ENCODE results near the gene MMRN2.
"Not testable (repeated sequence)": the region's sequence is repeated elsewhere in the genome, so short reads cannot be mapped to it uniquely, and the experiment has no call there.

MMRN2 gene

DNA sequence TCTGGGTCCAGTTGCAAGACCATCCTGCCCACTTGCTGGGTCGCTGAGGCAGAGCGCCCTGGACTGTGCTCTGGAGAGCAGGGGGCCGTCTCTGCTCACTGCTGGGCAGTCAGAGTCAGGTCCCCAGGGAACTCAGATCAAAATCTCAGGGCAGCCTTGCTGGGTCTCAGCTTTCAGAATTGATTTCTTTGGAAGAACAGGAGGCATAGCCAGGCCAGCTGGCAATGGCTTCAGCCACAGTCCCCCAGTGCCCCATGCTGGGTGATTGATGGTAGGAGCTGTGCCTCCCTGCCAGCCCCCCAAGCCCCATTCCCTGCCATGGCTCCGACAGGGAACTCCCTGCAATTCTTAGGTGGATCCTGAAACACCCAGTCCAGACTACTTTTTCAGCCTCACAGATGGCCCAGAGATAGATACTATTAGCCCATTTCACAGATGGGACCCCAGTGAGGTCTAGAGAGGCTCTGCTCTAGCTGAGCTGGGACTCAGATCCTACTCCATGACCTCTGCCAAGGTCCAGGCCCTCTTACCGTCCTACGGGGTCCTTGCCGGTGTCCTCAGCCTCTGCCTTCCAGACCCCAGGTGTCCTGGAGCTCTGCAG lies 467 bp downstream of the MMRN2 start:
- no peak for DNase-seq

DNA sequence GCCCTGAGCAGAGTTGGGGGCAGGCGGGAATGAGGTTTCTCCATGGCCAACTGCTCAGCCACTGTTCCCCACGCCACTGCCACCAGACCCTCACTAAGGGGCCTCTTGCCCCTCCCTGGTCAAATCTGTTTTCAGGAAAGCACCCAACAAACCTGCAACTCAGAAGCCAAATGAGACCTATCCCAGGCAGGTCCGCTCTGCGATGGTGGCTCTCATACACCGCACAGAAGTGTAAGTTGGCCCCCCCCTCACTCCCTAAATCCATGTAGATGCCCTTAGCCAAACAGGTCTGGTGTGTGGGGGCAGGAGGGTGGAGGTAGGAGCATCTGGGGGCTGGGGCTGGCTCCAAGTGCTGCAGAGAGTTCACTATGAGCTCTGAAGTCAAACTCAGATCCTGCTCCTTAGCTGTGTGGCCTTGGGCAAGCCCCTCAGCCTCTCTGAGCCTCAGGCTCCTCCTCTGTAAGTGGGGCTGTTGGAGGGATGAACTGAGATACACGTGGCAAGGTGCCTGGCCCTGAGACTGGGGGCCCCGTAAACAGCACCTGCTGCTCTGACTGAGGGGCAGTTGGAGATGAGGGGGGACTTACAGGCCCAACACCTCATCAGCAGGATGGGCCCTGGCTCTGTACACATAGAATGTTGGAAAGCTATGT lies 1.1 kb downstream of the MMRN2 start:
- no peak for DNase-seq

DNA sequence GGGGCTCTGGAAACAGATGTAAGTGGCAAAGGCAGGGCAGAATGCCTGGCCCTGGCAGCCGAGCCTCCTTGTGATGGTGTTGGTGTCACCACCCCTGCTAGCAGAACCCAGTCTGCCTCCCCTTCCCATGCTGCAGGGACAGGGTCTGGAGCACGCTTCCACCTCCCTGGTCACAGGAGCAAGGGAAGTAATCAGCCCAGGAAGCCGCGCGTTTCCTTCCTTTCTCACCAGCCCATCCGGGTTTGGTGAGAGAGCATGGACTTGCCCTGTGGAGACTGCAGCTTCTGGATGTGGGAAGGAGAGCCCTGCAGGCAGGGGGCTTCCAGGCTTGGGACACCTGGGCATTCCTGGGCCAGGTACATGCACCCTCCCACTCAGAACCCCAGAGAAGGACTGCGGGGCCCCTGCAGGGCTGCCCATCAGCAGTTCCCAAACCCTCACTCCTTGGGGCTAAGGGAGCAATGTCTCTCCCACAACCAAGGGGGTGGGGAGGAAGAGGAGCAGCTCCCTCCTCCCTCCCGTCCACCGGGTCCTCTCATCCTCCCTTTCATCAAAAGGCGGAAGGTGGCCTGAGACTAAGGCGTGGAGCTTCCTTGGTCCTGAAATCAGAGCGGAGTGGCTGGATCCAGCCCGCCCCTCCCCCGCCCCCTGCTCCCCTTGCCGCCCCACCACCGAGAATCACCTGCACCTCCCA lies 1.8 kb downstream of the MMRN2 start:
- DNase-seq = no peak

DNA sequence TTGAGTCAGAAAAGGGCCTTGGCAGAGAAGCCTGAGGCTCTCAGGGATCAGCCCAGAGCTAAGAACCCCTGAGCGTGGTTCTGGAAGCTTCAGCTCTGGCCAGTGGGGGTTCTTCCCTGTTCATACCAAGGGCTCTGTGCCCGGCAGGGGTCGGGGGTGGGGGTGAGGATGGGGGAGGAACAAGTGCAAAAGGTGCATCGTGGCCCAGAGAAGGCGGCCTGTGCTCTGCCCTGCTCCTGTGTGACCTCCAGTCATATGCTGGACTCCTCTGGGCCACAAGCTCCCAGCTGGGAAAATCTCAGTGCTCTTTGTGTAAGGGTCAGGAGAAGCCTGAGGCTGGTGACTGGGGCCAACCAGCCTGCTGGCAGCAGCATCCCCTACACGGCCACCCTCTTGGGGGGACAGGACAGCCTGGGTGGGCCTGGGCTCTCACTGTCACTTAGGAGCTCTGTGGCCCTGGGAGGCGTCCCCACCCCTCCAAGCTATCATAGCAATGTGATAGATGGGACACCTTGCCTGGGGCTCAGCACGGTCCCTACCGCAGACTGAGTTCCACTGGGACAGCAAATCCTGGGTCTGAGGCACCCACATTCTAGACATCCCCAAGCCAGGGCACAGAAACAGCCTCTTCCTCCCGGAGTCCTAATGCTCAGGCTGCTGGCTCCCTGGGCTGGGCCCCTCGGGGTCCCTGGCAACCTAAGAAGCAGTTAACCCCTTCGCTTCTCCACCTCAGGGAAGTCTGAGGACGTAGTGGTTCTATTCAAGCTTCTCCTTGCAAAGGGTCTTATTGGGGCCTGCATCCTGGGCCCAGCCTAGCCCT lies 2.5 kb downstream of the MMRN2 start:
- no peak for DNase-seq

DNA sequence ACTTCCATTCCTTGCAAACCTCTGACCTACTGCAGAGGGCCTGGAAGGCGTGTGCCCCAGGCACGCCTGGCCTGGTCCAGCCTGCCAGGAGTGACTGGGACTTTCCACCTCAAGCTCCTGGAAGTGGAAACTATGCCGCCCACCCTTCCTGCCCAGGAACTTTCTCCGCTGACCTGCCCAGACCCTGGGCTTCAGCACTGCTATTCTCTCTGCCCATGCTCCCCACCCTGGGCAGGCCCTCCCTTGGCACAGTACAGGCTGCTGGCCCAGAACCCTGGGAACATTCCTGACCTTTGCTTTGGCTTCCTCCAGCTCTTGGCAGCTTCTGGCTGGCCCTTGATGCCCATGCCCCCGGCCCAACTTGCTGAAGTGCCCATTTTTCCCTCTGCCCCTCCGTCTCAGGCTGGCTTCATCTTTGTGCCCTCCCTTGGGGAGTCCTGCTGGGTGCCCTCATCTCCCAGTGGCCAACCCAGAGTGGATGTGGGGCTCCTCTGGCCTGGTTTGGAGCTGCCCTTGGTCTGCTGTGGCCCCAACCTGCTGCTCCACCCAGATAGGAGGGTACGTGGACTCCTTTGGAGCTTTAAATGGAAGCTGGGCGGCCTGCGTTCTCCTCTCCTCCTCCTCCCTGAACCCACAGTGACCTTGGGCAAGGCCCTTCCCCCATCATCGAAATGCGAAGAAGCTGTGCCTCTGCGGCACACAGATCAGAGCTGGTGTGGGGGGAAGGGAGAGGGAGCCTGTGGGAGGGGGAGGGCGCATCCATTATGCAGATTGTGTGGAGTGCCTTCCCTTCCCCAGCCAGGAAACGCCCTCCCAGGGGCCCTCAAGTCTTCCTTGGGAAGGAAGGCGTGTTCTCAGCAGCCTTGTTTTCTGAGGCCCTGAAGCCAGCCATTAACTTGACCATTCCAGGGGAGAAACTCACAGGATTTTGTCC lies 3.4 kb downstream of the MMRN2 start:
- DNase-seq = no peak

DNA sequence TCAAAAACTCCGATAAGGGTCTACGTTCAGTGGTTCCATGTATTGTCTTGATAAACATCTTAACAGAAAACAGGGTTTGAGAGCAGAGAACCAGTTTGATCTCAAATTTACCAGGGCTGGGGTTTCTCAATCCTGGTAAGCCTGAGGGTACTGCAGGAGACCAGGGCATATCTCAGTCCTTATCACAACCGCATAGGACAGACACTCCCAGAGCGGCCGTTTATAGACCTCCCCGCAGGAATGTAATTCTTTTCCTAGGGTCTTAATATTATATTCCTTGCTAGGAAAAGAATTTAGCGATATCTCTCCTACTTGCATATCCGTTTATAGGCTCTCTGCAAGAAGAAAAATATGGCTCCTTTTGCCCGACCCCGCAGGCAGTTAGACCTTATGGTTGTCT lies 4.7 kb downstream of the MMRN2 start:
- DNase-seq = not testable (repeated sequence)

DNA sequence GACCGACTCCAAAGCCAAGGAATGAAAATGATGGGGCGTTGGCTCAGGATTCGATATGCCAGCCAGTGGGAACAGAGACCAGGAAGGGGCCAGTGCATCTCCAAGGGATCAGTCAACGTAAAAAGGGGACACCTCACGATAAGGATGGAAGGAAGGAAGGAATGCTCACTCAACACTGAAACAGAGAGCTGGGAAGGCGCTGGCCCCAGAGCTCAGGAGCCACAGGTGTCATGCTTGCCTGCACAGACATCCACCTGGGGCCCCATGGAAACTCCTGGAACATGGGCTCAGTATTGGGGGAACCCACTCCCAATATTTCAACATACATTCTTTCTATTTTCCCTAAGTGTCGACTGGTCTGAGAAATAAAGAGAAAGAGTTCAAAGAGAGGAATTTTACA lies 5.3 kb downstream of the MMRN2 start:
- no peak for DNase-seq

DNA sequence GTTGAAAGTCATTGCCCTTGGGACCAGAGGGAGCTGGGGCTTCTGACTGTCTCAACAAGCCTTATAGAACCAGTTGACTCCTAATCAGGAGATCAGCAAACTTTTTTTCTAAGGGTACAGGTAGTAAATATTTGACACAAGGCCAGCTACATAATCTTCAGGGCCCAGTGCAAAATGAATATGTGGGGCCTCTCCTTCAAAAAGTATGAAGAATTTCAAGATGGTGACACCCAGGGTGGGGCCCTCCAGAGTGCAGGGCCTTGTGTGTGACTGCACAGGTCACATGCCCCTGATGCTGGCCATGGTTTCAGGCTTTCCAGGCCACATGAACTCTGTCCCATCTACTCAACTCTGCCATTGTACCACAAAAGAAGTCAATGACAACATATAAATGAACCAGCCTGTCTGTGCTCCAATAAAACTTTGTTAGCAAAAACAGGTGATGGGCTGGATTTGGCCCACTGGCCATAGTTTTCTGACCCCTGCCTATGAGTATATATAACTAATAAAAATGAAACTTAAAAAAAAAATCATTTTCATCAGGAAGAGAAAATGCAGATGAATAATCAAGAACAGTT lies 6.1 kb downstream of the MMRN2 start:
- no peak for DNase-seq

DNA sequence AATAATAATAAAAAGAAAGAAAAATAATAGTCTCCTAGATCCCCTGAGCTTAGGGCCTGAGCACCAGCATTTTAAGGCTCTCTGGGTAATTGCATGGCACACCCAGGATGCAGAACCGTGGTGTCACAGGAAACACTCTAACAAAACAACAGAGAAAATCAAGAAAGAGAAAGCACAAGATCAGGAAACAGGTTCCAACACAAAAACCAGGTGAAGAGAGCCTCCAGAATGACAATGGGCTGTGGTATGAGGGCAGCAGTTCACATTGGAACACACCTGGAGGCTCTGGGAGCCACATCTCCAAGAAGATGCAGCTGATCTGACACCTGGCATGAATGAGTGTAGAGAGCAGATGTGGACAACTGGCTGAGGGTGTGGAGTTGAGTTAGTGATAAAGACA lies 7.1 kb downstream of the MMRN2 start:
- DNase-seq = no peak

DNA sequence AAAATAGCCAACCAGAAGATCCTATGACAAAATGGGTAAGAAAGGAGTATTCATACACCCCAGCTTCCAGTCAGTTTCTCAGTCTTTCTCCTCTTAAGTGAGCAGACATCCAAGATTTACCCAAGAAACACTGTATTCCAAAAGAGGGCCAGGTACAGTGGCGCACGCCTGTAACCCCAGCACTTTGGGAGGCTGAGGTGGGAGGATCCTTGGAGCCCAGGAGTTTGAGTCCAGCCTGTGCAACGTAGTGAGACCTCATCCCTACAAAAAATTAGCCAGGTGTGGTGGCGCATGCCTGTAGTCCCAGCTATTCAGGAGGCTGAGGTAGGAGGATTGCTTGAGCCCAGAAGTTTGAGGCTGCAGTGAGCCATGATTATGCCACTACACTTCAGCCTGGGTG lies 9.6 kb downstream of the MMRN2 start:
- not testable (repeated sequence) for DNase-seq

DNA sequence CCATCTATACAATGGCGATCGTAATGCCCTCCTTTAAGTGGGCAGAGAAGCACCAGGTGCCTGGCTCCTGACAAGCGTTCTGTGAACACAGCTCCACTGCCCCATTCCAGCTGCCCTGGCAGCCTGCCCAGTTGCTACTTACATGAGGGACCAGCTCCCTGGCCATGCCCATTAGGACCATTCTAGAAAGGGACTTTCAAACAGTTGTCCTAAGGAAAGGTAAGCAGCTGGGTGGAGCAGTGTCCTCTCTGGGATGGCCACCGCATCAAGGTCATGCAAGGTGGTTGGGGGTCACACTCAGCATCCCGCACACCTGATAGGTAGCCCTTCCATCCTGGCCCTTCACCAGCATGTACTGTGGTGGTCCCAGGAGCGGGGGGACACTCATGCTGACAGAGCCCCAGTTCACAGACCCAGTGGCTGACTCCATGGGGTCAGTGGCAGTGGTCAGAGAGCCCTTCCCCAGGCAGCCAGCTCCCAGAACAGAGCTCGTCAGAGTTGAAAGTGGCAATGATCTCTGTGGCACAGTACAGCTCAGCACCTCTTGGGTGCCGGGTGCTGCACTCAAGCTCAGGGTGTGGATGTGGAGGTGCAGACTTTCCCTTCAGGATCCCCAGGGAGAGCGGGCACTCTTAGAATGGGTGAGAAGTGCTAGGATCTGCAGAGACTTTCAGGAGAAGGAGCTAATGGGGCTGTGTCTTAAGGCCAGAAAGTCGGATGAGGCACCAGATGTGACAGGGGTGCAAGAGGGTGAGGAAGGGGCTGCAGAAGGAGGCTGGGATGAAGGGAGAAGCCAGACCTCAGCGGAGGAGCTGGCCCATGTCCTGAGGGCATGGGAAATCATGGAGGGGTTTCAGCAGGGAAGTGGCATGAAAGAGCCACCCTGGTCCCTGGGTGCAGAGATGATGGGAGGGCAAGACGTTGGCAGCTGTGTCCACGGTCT lies 10.9 kb downstream of the MMRN2 start:
- DNase-seq = no peak

DNA sequence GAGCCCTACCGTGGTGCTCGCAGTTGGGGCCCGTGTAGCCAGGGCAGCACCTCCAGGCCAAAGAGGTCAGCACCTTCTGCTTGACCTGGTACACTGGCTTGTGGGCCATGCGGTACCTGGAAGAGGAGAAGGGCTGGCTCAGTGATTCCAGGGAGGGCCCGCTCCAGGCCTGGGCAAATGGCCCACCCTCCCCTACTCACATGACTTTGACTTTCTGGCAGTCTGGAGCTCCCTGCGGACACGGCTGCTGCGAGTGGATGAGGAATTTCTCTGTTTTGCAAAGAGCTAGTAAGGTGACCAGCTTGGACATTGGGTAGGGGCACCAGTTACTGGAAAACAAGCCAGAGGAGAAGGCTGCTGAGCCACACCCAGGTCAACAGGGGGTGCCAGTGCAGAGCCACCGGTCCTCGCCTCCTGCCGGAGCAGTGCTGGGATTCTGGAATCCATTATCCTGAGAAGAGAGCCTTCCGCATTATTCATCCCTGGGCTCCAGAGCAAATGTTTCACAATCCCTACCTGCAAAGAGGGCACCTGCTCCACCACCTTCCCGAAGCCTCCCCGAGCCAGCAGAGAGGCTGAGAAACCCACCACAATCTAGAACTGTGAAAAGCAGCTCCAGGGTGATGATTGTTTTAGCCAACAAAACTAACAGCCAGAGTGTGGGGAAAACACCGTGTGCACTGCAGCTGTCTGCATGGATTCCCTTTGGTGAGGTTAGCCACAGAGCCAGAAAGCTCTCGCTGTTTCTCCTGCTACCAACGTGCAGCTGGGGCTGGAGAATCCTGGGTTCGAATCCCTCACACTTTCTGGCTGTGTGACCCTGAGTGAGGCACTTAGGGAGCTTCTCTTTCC lies 11.8 kb downstream of the MMRN2 start:
- DNase-seq = no peak

DNA sequence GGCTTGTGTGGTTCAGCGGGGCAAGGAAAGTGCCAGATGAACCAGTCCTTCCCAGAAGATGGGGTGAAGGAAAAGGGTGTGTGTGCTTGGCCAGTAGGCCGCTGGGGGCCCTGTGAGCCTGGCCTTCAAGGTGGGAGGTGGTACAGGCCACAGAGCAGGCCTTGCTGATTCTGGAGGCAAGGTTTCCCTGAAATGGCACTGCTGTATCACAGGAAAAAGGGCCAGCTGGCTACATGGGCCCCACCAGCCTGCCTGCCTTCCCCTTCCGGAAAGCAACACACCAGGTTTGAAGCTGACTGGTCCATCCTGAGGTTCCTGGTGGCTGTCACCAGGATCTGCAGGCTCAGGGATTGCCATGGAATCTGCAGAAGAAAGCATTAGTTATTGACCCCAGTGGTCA lies 12.5 kb downstream of the MMRN2 start:
- DNase-seq = no peak

DNA sequence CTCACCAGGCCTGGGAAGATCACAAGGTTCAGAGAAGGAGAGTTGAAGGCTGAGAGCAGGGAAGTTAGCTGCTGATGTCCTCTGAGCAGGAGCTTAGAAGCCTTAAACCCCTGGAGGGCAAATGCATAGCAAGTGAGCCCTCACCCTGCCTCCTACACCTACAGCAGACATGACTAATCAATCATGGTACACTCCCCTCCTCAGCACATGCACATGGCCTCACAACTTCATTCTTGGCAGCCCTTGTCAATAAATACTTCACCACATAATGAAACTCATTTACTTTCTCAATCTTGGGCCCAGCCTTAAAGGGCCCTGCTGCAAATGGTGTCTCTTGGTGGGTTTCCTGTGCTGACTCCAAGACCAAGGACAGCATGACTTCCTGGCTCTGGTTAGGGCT lies 12.9 kb downstream of the MMRN2 start:
- DNase-seq = no peak

DNA sequence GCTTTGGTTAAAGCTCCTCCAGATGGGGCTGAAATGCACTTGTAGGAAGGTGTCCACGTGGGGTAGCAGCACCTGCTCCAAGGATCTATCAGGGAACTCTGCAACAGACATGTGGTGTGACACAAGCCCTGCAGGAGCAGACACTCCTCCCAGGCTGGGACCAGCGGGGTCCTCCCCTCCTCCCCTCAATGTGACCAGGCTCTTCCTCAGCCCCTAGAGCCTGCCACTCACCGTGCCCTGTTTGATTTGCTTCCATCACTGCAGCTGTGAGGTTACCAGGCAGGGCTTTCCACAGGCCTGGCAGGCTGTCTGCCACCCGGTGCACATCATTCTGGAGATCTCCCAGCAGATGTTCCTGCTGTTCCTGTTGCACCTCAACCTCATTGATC lies 13.4 kb downstream of the MMRN2 start:
- DNase-seq = no peak

DNA sequence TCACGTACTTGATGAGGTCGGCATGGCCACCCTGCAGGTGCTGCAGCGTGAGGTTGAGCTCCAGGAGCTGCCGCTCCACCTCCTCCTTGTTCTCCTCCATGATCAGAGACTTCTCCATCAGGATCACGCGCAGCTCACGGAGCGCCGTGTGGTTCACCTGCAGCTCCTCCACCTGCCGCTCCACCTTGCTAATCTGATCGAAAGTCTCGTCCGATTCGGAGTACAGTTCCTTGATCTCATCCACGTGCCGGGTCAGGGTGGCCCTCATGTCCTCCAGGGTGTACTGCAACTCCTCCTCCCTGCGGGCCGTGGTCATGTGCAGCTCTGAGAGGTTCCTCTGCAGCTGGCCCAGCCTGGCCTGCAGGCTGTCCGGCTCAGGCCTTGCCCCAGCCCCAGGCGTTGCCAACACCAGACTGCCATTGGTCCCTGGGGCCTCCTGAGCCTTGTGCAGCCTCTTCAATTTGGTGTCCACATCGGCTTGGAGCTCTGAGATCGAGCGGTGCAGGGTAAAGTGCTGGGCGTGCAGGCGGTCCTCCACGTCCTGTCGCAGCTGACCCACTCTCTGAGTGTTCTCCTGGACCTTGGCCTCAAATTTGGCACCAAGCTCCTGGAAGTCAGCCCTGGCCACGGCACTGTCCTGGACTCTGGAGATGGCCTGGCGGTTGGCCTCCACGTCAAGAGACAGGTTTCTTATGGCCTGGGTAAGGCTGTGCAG lies 13.9 kb downstream of the MMRN2 start:
- DNase-seq = no peak

DNA sequence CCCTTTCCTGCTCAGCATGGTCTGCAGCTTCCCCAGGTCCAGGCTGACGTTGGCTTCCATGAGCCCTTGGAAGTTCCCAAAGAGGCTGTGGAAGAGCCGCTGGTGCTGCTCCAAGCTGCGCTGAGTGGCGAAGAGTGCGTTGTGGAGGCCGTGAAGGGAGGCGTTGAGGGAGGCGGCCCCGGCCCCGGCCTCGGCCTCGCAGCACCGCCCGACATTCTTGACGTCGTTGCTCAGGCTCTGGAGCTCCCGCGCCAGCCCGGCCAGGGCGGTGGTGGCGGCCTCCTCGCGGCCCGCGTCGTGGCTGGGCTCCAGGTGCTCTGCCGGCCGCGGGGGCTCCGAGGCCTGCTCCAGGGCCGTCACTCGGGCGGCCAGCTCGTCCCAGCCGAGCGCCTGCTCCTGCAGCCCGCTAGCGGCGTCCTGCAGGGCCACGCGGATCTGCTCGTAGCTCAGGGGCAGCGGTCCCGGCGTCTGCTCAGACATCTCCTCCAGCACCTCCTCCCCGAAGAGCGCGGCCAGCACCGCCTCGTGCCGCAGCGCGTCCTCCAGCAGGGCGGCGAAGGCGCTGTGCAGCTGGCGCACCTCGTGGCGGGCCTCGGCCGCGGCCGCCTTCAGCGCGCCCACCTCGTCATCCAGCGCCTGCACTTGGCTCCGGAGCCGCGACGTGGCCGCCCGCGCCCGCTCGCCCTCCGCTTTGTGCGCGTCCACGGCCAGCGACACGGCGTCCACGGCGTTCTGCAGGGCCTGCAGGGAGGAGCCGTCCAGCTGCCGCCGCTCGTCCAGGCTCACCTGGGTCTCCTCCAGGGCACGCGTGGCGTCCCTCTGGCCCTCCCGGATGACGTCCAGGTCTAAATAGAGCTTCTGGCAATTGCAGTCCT lies 14.7 kb downstream of the MMRN2 start:
- DNase-seq = no peak

DNA sequence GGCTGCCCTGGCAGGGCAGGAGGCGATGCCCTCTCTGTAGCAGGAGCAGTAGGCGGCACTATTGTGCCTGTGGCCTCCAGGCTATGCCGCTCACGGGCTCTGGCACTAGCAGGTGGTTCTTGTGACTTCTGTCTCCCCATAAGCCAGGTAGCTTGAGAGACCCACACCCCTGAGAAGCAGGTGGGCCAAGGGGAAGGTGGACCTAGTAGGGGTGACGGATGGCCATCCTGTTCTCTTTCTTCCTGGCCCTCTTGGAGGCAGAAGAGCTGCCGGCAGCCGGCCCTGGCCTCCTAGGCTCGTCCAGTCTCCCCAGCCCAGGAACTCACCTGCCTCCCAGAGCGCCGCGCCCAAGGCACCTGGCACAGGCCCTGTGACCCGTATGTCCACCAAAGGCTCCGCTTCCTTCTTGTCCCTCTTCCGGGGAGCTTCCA lies 15.4 kb downstream of the MMRN2 start:
- DNase-seq = no peak
